HL-60 (cell line): ENCODE results near the gene ABCD3.

Source experiments
- DNase-seq, 2 experiments: peaks; one replicate each; pipeline ENCODE4 v3.0.0-alpha.2; 2010 to 2020; ENCODE audit warnings: low read depth in 1 of 2, low spot score in 1 of 2
- H3K27ac ChIP-seq: fragments of 250-450 bp; sonication (Bioruptor Pico); replicated peaks from 2 replicates; pipeline ENCODE4 v1.5.1; 2020; ENCODE audit warnings: mild to moderate bottlenecking, moderate library complexity
- H3K27me3 ChIP-seq: fragments of 250-450 bp; sonication (Bioruptor Pico); 2 replicates; pipeline ENCODE4 v1.5.1; 2021; ENCODE audit warnings: mild to moderate bottlenecking, moderate library complexity; ENCODE audit not compliant: insufficient read depth, poor library complexity, severe bottlenecking
- H3K4me3 ChIP-seq: replicated peaks from 2 replicates; pipeline ENCODE4 v1.5.1; 2011; ENCODE audit warnings: mild to moderate bottlenecking, control low read depth, low read length; ENCODE audit not compliant: insufficient read depth
- GABPA ChIP-seq: IDR thresholded peaks from 2 replicates; pipeline ENCODE4 v1.6.1; 2012; ENCODE audit warnings: low read depth
- POLR2AphosphoS5 ChIP-seq: IDR thresholded peaks from 2 replicates; pipeline ENCODE4 v1.6.1; 2012; ENCODE audit warnings: low read depth
- SPI1 ChIP-seq: IDR thresholded peaks from 2 replicates; pipeline ENCODE4 v1.6.1; 2012; ENCODE audit warnings: low read depth, mild to moderate bottlenecking, borderline replicate concordance
- TF ChIP-seq, protein P1 (sequence below): IDR thresholded peaks from one replicate; pipeline ENCODE4 v1.5.1; 2011; ENCODE audit warnings: low read length, control low read depth, inconsistent platforms; ENCODE audit not compliant: insufficient read depth
- TF ChIP-seq, protein P2 (sequence below): IDR thresholded peaks from 2 replicates; pipeline ENCODE4 v1.6.1; 2012; ENCODE audit warnings: low read depth; ENCODE audit not compliant: insufficient replicate concordance

The ABCD3 gene

DNA sequence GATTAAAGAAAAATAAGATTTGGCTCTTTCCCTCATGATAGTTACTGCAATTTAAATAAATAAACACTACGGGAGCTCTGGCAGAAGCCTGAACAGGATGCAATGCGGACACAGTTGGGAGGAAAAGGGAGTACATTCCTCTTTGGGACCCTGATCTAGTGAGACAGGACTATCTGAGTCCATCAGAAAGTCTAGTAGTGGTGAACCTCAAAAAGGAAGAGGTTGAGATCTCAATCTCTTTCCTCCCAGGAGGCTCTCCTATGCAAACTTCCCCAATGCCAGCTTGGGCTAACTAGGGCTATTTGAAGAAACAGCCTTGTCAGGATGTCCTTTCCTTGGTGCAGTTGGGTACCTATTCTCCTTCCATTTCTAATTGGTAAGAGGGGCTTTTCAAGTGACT lies 4.9 kb upstream of the ABCD3 start:
- TF ChIP-seq POLR2AphosphoS5 (no peak), SPI1 (peak; percentile 26; the same call in 1 of the 2 replicates), GABPA (no peak)
- TF ChIP-seq, protein P1, sequence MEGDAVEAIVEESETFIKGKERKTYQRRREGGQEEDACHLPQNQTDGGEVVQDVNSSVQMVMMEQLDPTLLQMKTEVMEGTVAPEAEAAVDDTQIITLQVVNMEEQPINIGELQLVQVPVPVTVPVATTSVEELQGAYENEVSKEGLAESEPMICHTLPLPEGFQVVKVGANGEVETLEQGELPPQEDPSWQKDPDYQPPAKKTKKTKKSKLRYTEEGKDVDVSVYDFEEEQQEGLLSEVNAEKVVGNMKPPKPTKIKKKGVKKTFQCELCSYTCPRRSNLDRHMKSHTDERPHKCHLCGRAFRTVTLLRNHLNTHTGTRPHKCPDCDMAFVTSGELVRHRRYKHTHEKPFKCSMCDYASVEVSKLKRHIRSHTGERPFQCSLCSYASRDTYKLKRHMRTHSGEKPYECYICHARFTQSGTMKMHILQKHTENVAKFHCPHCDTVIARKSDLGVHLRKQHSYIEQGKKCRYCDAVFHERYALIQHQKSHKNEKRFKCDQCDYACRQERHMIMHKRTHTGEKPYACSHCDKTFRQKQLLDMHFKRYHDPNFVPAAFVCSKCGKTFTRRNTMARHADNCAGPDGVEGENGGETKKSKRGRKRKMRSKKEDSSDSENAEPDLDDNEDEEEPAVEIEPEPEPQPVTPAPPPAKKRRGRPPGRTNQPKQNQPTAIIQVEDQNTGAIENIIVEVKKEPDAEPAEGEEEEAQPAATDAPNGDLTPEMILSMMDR: no peak
- TF ChIP-seq, protein P2, sequence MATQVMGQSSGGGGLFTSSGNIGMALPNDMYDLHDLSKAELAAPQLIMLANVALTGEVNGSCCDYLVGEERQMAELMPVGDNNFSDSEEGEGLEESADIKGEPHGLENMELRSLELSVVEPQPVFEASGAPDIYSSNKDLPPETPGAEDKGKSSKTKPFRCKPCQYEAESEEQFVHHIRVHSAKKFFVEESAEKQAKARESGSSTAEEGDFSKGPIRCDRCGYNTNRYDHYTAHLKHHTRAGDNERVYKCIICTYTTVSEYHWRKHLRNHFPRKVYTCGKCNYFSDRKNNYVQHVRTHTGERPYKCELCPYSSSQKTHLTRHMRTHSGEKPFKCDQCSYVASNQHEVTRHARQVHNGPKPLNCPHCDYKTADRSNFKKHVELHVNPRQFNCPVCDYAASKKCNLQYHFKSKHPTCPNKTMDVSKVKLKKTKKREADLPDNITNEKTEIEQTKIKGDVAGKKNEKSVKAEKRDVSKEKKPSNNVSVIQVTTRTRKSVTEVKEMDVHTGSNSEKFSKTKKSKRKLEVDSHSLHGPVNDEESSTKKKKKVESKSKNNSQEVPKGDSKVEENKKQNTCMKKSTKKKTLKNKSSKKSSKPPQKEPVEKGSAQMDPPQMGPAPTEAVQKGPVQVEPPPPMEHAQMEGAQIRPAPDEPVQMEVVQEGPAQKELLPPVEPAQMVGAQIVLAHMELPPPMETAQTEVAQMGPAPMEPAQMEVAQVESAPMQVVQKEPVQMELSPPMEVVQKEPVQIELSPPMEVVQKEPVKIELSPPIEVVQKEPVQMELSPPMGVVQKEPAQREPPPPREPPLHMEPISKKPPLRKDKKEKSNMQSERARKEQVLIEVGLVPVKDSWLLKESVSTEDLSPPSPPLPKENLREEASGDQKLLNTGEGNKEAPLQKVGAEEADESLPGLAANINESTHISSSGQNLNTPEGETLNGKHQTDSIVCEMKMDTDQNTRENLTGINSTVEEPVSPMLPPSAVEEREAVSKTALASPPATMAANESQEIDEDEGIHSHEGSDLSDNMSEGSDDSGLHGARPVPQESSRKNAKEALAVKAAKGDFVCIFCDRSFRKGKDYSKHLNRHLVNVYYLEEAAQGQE: no peak
- peak; percentile 29 to 32 for DNase-seq

DNA sequence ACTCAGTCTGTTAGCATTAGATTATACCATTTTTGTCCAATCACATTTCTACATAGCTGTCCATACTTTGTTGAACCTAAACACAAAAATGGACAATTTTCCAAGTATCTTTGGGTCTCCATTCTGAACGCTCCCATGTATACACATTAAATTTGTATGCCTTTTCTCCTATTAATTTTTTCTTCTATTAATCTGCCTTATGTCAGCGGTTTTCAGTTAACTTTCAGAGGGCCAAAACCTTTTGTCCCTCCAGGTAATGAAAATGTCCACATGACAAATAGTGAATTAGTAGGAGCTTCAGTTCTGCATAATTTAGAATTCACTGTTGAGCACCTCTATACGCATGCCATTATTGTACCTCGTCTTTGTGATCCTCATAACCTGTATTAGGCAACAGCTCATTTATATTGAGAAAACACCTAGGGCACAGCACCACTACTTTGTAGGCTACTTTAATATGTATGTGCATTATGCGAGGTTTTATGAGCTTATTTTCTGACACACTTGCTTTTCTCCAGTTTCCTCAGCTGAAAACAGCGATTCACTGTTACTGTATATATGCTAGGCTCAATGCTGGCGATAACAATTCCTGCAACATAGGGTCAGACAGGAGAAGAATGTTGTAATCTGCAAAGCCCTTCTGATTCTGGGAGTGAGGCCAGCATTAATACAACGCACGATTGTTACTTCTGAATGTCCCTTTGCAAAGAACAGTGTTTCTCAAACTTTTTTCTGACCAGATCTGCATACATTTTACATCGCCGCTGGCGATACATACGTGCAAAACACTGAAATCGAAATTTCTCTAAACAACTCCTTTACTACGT lies 1.1 kb upstream of the ABCD3 start:
- no peak for DNase-seq
- TF ChIP-seq, protein P2: no peak
- TF ChIP-seq POLR2AphosphoS5 (no peak), GABPA (no peak), SPI1 (no peak)
- TF ChIP-seq, protein P1: no peak
- H3K27ac ChIP-seq: peak overlapping the region; percentile 72
- no peaks in the 10 kb centered on the region for H3K27me3 ChIP-seq
- H3K4me3 ChIP-seq: peak overlapping the region; percentile 92

More for the DNA sequence above, 4.9 kb upstream of the ABCD3 start:
- H3K4me3 ChIP-seq: no peak overlapping the region
- H3K27me3 ChIP-seq: no peaks in the 10 kb centered on the region
- H3K27ac ChIP-seq: no peak overlapping the region

DNA sequence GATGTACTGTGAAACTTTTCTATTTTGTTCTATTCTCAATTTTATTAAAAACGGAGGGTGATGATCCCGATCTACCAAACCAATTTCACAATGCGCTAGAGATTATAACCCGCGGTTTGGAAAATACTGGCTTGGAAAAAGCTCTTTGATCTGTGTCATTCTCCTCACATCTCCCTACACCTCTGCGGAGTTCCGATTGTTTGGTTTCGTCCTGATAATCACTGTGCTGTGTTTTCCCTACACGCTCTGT lies 536 bp upstream of the ABCD3 start:
- no peak for DNase-seq
- no peak for TF ChIP-seq GABPA
- no peak for TF ChIP-seq POLR2AphosphoS5
- TF ChIP-seq, protein P2: no peak
- TF ChIP-seq SPI1: no peak
- TF ChIP-seq, protein P1: no peak
- H3K27ac ChIP-seq: peak overlapping the region; percentile 72

More for the DNA sequence above, 536 bp upstream of the ABCD3 start:
- peak overlapping the region; percentile 92 for H3K4me3 ChIP-seq
- H3K27me3 ChIP-seq: no peaks in the 10 kb centered on the region
